Smooth muscle cell (in vitro differentiated cells): ENCODE results near the gene CENPA. TPM values are rescaled to one million over a fixed set of nuclear protein-coding genes. Genes with fewer than 3 reads are reported as not detected.

Source experiments
- DNase-seq: peaks from one replicate; lab custom pipeline; 2025; ENCODE audit not compliant: unreplicated experiment; lab: John Stamatoyannopoulos, UW
- H2AFZ ChIP-seq: fragments of 200-600 bp; sonication (generic); 2 replicates; pipeline ENCODE4 v1.6.0; 2016; ENCODE audit warnings: antibody characterized with exemption, low read depth, mild to moderate bottlenecking
- H3F3A ChIP-seq: fragments of 200-600 bp; sonication (generic); 2 replicates; pipeline ENCODE4 v1.6.0; 2017; ENCODE audit warnings: antibody characterized with exemption, low read depth
- H3K27ac ChIP-seq: fragments of 200-600 bp; sonication (generic); 2 replicates; pipeline ENCODE4 v1.5.1; 2016; ENCODE audit warnings: low read depth, mild to moderate bottlenecking
- H3K27me3 ChIP-seq: fragments of 200-600 bp; sonication (generic); 2 replicates; pipeline ENCODE4 v1.6.1; 2016; ENCODE audit warnings: low read depth, mild to moderate bottlenecking
- H3K36me3 ChIP-seq: fragments of 200-600 bp; sonication (generic); 2 replicates; pipeline ENCODE4 v1.5.1; 2016; ENCODE audit warnings: low read depth
- H3K4me1 ChIP-seq: fragments of 200-600 bp; sonication (generic); 2 replicates; pipeline ENCODE4 v1.5.1; 2016; ENCODE audit warnings: low read depth
- H3K4me2 ChIP-seq: fragments of 200-600 bp; sonication (generic); 2 replicates; pipeline ENCODE4 v1.6.0; 2016; ENCODE audit warnings: mild to moderate bottlenecking
- H3K4me3 ChIP-seq: fragments of 200-600 bp; sonication (generic); 2 replicates; pipeline ENCODE4 v1.5.1; 2016; ENCODE audit warnings: mild to moderate bottlenecking
- H3K79me2 ChIP-seq: fragments of 200-600 bp; sonication (generic); 2 replicates; pipeline ENCODE4 v1.6.0; 2016; ENCODE audit warnings: low read depth, mild to moderate bottlenecking
- H3K9ac ChIP-seq: fragments of 200-600 bp; sonication (generic); 2 replicates; pipeline ENCODE4 v1.6.0; 2016; ENCODE audit warnings: low read depth
- H3K9me3 ChIP-seq: fragments of 200-600 bp; sonication (generic); replicated peaks from 2 replicates; pipeline ENCODE4 v1.5.1; 2016; ENCODE audit warnings: low read depth
- H4K20me1 ChIP-seq: fragments of 200-600 bp; sonication (generic); 2 replicates; pipeline ENCODE4 v1.6.0; 2016; ENCODE audit warnings: low read depth
- WGBS: methylation state at CpG from one replicate; pipeline ENCODE4 v1.1.7; 2016; ENCODE audit warnings: low lambda C conversion rate; 5-methylcytosine and 5-hydroxymethylcytosine counted together
- polyA plus RNA-seq: library from polyadenylated mRNA; unstranded; fragments of >200 nt; fragmentation: Nextera tagmentation; extraction: Ambion mirVana; gene quantifications from 2 replicates; pipeline ENCODE4 v1.2.1, GENCODE V29; 2016
- total RNA-seq: library from RNA; depleted of rRNA; stranded (reverse); fragments of >200 nt; gene quantifications from 2 replicates; pipeline ENCODE4 v1.2.3, GENCODE V29; 2014
- TF ChIP-seq, protein P1 (sequence below): fragments of 200-600 bp; sonication (generic); IDR thresholded peaks from 2 replicates; pipeline ENCODE4 v1.5.1; 2017; ENCODE audit warnings: borderline replicate concordance, mild to moderate bottlenecking, antibody characterized with exemption; ENCODE audit not compliant: insufficient read depth, poor library complexity, severe bottlenecking

The CENPA gene
- total and polyA plus RNA-seq, 2 experiments from 2014 or later: 0.58 to 7.6 TPM

DNA sequence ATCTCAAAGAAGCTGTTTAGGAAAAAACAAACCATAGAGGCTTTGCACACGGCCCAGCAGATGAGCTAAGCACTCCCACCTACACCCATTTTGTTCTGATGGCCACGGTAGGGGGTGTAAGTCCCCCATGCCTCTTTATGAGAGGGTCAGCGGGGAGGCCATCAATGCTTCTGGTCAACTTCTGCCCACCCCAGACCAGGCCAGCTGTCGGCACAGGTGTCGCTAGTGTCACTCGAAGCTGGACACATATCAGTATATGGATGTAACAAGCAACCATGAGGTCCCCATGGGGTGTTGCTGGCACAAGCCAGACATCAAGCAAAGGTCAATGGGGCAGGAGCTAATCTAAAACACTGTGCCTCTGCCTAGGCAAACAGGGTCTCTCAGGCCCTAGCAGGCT, 45.5 kb upstream of the CENPA start:
- no peak overlapping the region for H3K4me3 ChIP-seq
- H3K9me3 ChIP-seq: no peaks in the 10 kb centered on the region
- no peaks in the 10 kb centered on the region for H3K79me2 ChIP-seq
- H4K20me1 ChIP-seq: no peaks in the 10 kb centered on the region
- no peak overlapping the region for H3K4me2 ChIP-seq
- 77% methylated on average over 6 of the region's 6 CpGs for WGBS
- H3K36me3 ChIP-seq: no peaks in the 10 kb centered on the region
- H3F3A ChIP-seq: no peaks in the 10 kb centered on the region
- H3K9ac ChIP-seq: no peak overlapping the region
- H3K4me1 ChIP-seq: no peaks in the 10 kb centered on the region
- H2AFZ ChIP-seq: no peak overlapping the region
- no peaks in the 10 kb centered on the region for H3K27me3 ChIP-seq
- TF ChIP-seq, protein P1, sequence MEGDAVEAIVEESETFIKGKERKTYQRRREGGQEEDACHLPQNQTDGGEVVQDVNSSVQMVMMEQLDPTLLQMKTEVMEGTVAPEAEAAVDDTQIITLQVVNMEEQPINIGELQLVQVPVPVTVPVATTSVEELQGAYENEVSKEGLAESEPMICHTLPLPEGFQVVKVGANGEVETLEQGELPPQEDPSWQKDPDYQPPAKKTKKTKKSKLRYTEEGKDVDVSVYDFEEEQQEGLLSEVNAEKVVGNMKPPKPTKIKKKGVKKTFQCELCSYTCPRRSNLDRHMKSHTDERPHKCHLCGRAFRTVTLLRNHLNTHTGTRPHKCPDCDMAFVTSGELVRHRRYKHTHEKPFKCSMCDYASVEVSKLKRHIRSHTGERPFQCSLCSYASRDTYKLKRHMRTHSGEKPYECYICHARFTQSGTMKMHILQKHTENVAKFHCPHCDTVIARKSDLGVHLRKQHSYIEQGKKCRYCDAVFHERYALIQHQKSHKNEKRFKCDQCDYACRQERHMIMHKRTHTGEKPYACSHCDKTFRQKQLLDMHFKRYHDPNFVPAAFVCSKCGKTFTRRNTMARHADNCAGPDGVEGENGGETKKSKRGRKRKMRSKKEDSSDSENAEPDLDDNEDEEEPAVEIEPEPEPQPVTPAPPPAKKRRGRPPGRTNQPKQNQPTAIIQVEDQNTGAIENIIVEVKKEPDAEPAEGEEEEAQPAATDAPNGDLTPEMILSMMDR: no peak
- H3K27ac ChIP-seq: no peak overlapping the region
- no peak for DNase-seq

DNA sequence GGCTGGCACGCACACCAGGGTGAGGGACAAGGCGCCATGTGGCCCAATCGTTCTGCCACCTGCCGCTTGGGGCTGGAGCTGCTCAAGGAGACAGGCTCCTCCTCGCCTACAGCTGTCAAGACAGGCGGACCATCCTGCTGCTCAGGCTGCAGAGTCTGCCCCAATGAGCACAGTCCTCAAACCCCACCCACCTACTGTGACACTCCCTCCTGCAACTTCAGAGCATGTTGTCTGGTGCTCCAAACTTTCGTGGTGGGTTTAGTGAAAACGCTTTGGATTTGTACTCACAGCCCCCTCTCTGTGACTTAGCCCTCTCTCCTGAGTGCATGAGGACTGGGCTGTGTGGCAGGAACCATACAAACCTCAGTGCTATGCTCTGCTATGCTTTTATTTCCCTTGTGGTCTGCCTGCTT, 45.0 kb upstream of the CENPA start:
- no peak for DNase-seq
- Histone ChIP-seq H3K27ac (no peak overlapping the region), H3K79me2 (no peaks in the 10 kb centered on the region), H3F3A (no peaks in the 10 kb centered on the region), H4K20me1 (no peaks in the 10 kb centered on the region), H3K9ac (no peak overlapping the region), H3K27me3 (no peaks in the 10 kb centered on the region), H3K36me3 (no peaks in the 10 kb centered on the region), H3K9me3 (no peaks in the 10 kb centered on the region), H3K4me1 (no peaks in the 10 kb centered on the region), H3K4me3 (no peak overlapping the region), H3K4me2 (no peak overlapping the region), H2AFZ (no peak overlapping the region)
- TF ChIP-seq, protein P1: no peak
- 62% methylated on average over 8 of the region's 8 CpGs for WGBS

DNA sequence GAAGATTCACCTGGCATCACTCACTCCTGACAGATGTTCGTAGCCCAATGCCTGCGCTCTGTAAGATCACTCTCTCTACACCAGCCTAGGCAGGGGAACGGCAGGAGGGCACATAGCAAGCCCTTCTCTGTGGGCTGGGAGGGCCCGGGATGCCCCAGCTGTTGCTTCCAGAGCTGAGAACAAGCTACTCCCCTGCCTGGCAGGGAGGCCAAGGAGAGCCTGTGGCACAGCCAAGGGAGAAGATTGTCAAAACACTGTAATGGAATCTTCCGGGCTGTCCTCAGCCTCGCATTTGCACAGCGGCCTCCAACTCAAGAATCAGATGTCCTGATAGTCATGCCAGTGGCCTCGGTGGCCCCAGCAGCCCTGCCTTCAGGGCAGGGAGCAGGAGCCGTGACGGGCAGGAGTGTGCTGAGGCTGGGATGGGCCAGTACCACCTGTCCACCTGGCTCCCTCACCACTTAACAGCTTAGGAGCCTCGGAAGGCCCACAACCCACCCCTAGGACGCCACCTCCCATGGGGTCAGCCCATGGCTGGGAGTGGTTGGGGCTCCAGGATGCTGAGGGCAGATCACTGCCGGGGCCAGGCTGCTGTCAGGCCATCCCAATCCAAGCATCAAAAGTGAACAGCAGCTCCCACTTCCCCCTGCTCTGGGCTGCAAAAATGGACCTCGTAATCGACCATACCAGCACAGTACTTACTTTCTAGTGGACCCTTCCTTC, 43.6 kb upstream of the CENPA start:
- no peak overlapping the region for H3K9ac ChIP-seq
- no peaks in the 10 kb centered on the region for H3K4me1 ChIP-seq
- H4K20me1 ChIP-seq: no peaks in the 10 kb centered on the region
- H3F3A ChIP-seq: no peaks in the 10 kb centered on the region
- no peak overlapping the region for H3K4me3 ChIP-seq
- H3K79me2 ChIP-seq: no peaks in the 10 kb centered on the region
- H3K27ac ChIP-seq: no peak overlapping the region
- no peaks in the 10 kb centered on the region for H3K36me3 ChIP-seq
- no peaks in the 10 kb centered on the region for H3K9me3 ChIP-seq
- no peak for DNase-seq
- no peaks in the 10 kb centered on the region for H3K27me3 ChIP-seq
- H3K4me2 ChIP-seq: no peak overlapping the region
- 94% methylated on average over 15 of the region's 15 CpGs for WGBS
- TF ChIP-seq, protein P1: no peak
- no peak overlapping the region for H2AFZ ChIP-seq

DNA sequence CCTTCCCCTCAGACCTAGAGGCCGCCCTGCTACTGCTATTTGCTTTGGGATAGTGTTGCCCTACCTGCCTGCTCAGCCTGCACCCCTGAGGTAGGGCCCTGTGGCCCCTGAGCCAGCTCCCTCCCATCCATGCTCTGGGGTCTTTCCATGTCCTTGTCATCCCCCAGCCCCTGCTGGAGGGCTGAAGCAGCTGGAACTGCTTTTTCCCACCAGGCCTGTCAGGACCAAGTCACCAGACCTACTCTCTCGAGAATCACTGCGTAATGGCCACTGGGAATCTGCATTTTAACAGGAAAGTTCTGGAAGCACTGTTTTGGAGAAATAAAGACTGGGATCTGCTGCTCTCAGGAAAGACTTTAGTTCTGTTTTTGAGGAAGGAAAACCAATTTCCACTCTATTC, 42.0 kb upstream of the CENPA start:
- Histone ChIP-seq H3F3A (no peaks in the 10 kb centered on the region), H3K4me3 (no peak overlapping the region), H2AFZ (no peak overlapping the region), H4K20me1 (no peaks in the 10 kb centered on the region), H3K9me3 (no peaks in the 10 kb centered on the region), H3K9ac (no peak overlapping the region), H3K4me1 (no peaks in the 10 kb centered on the region), H3K27ac (no peak overlapping the region), H3K36me3 (no peaks in the 10 kb centered on the region), H3K79me2 (no peaks in the 10 kb centered on the region), H3K27me3 (no peaks in the 10 kb centered on the region), H3K4me2 (no peak overlapping the region)
- WGBS: 93% methylated on average over 3 of the region's 3 CpGs
- TF ChIP-seq, protein P1: no peak
- DNase-seq: no peak
